HepG2 (cell line): ENCODE results near the gene KIRREL2.

Source experiments
- NR3C1 ChIP-seq: sonication (generic); formaldehyde crosslinking; IDR thresholded peaks from 2 replicates; pipeline ENCODE4 v1.4.0; 2020; ENCODE audit warnings: missing genetic modification reagents
- ZNF143 ChIP-seq: sonication (generic); formaldehyde crosslinking; IDR thresholded peaks from 2 replicates; pipeline ENCODE4 v1.4.0; 2020; ENCODE audit warnings: missing genetic modification reagents
- ZNF274 ChIP-seq: sonication (generic); formaldehyde crosslinking; IDR thresholded peaks from 2 replicates; pipeline ENCODE4 v1.5.1; 2020; ENCODE audit warnings: mild to moderate bottlenecking, missing genetic modification reagents
- ZNF431 ChIP-seq: sonication (generic); formaldehyde crosslinking; IDR thresholded peaks from 2 replicates; pipeline ENCODE4 v1.9.0; 2022; ENCODE audit warnings: missing genetic modification reagents, low read depth, mild to moderate bottlenecking, borderline replicate concordance
- ZNF576 ChIP-seq: sonication (generic); formaldehyde crosslinking; IDR thresholded peaks from 2 replicates; pipeline ENCODE4 v1.4.0; 2020; ENCODE audit warnings: mild to moderate bottlenecking, missing genetic modification reagents
- ZNF639 ChIP-seq: conservative IDR thresholded peaks from 2 replicates; pipeline ENCODE4 v1.6.1; 2018; ENCODE audit warnings: missing genetic modification reagents

GRCh38 chr19:35897706-35898451 is 41.2 kb downstream of the KIRREL2 start:
- TF ChIP-seq ZNF639 (CRISPR knock-in tag) (no peak), ZNF143 (no peak), NR3C1 (no peak), ZNF431 (no peak), ZNF576 (CRISPR knock-in tag) (no peak), ZNF274 (CRISPR knock-in tag) (no peak)
